ENCODE measurements around the gene ZNF280D.

DNA sequence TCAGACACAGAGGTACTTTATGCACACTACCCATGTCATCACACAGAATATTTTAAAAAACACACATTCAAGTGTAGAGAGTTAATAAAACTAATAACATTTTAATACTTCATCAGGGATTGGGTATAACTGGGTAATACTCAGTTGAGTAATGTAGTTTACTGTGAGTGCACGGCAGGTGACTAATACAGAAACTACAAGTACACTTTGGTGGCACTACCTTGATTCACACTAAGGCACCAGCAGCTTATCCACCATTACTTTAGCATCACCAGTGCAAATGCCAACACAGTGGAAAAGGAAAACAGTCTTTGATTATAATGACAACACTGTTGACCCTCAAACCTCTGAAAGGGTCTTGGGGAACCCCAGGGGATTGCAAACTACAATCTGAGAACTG is 33.6 kb downstream of the ZNF280D start:
- TF ChIP-seq L3MBTL2 (conservative IDR thresholded peaks at IDR 0.05) (no peak), FOXK2 (IDR thresholded peaks at IDR 0.05) (no peak), NFRKB (IDR thresholded peaks at IDR 0.05) (no peak), BHLHE40 (IDR thresholded peaks at IDR 0.05; ENCODE audit: borderline replicate concordance) (no peak), FOXM1 (IDR thresholded peaks at IDR 0.05; ENCODE audit: borderline replicate concordance) (no peak), FOXA1 (IDR thresholded peaks at IDR 0.05) (no peak), SP1 (IDR thresholded peaks at IDR 0.05) (no peak)
